SK-N-DZ (cell line): ENCODE data around the gene NT5C3B. TPM values are rescaled to one million over a fixed set of nuclear protein-coding genes. Genes with fewer than 3 reads are reported as not detected.
A peak's percentile ranks its signal among the peaks of the same experiment; 100 is the strongest.
"Not testable (repeated sequence)": the region's sequence is repeated elsewhere in the genome, so short reads cannot be mapped to it uniquely, and the experiment has no call there.

ENCODE experiments used
- DNase-seq: peaks from one replicate; pipeline ENCODE4 v3.0.0-alpha.2; 2015; ENCODE audit warnings: low spot score
- polyA plus RNA-seq, 2 experiments: library from polyadenylated mRNA; depleted of rRNA; stranded (reverse); fragments of >200 nt; gene quantifications; 2 replicates each; pipeline ENCODE4 v1.2.3, GENCODE V29; 2014

The NT5C3B gene
- polyA plus RNA-seq (2014; cell fraction: cytosol; rRNA removed), result 159 and 177 TPM in 2 replicates
- polyA plus RNA-seq (2014; cell fraction: nucleus; rRNA removed), result 191 and 202 TPM in 2 replicates

- peak; percentile 76 for DNase-seq
Measured at GRCh38 chr17:41835800-41836549, at the start of gene NT5C3B. Gene NT5C3B, minus strand, starts transcription at chr17:41836232. Its CDS starts 39 bp downstream, at chr17:41836193.

GRCh38 chr17:41885733-41886132, 49.7 kb upstream of the NT5C3B start:
- no peak for DNase-seq

GRCh38 chr17:41882756-41883155, 46.7 kb upstream of the NT5C3B start:
- DNase-seq, result no peak

GRCh38 chr17:41880130-41880529, 44.1 kb upstream of the NT5C3B start:
- DNase-seq, result no peak

GRCh38 chr17:41874293-41874670, 38.2 kb upstream of the NT5C3B start:
- DNase-seq, result not testable (repeated sequence)

GRCh38 chr17:41873559-41874292, 37.7 kb upstream of the NT5C3B start:
- no peak for DNase-seq

GRCh38 chr17:41871789-41872188, 35.8 kb upstream of the NT5C3B start:
- no peak for DNase-seq

GRCh38 chr17:41870627-41871026, 34.6 kb upstream of the NT5C3B start:
- no peak for DNase-seq

- DNase-seq, result no peak
Measured at GRCh38 chr17:41870097-41870496, 34.1 kb upstream of the NT5C3B start.

- no peak for DNase-seq
Measured at GRCh38 chr17:41869426-41869825, 33.4 kb upstream of the NT5C3B start.

GRCh38 chr17:41868568-41868967, 32.5 kb upstream of the NT5C3B start:
- DNase-seq, result no peak

GRCh38 chr17:41865596-41865893, 29.5 kb upstream of the NT5C3B start:
- no peak for DNase-seq

GRCh38 chr17:41864836-41865595, 29.0 kb upstream of the NT5C3B start, which contains the start of gene KLHL11:
Gene KLHL11, minus strand, starts transcription at chr17:41865423. Its CDS starts 53 bp downstream, at chr17:41865370.
- DNase-seq, result peak; percentile 91

- DNase-seq, result no peak
Measured at GRCh38 chr17:41864498-41864835, 28.4 kb upstream of the NT5C3B start.

- DNase-seq, result no peak
Measured at GRCh38 chr17:41863074-41863848, 27.2 kb upstream of the NT5C3B start.

- DNase-seq, result peak; percentile 40
Measured at GRCh38 chr17:41860254-41860931, 24.4 kb upstream of the NT5C3B start.

- DNase-seq, result not testable (repeated sequence)
Measured at GRCh38 chr17:41851382-41851781, 15.3 kb upstream of the NT5C3B start.

GRCh38 chr17:41849251-41849990, 13.4 kb upstream of the NT5C3B start:
- no peak for DNase-seq

- no peak for DNase-seq
Measured at GRCh38 chr17:41848788-41849187, 12.8 kb upstream of the NT5C3B start.

GRCh38 chr17:41844971-41845370, 8.9 kb upstream of the NT5C3B start:
- DNase-seq, result no peak
